ENCODE results near the gene CCNO.

GRCh38 chr5:55205001-55205400, 28.4 kb downstream of the CCNO start:
- no peak for TF ChIP-seq CTCF (IDR thresholded peaks at IDR 0.05; ENCODE audit: control extremely low read depth in 1 of 3, insufficient read depth in 1 of 3, low read depth in 1 of 3, low read length in 3 of 3)
- TF ChIP-seq GABPA (IDR thresholded peaks at IDR 0.05; ENCODE audit: borderline replicate concordance, insufficient read depth, low read length) = no peak
- TF ChIP-seq CREB1 (IDR thresholded peaks at IDR 0.05) = no peak
- no peak for TF ChIP-seq POLR2AphosphoS5 (IDR thresholded peaks at IDR 0.05; ENCODE audit: low read depth, low read length)
- no peak for TF ChIP-seq PHF8 (conservative IDR thresholded peaks at IDR 0.05; ENCODE audit: low read depth, low read length)
- no peak for TF ChIP-seq MAFK (IDR thresholded peaks at IDR 0.05; ENCODE audit: low read depth, low read length)
- no peak for TF ChIP-seq POLR2A (IDR thresholded peaks at IDR 0.05; ENCODE audit: control extremely low read depth in 1 of 2, low read depth in 2 of 2, low read length in 2 of 2)
- no peak for TF ChIP-seq JUN (IDR thresholded peaks at IDR 0.05; ENCODE audit: low read depth, low read length)
- no peak for TF ChIP-seq TBP (IDR thresholded peaks at IDR 0.05; ENCODE audit: low read depth, low read length)
- no peak for TF ChIP-seq BRCA1 (IDR thresholded peaks at IDR 0.05; ENCODE audit: low read depth, low read length)
- no peak for TF ChIP-seq KDM5A (IDR thresholded peaks at IDR 0.05; ENCODE audit: low read length)
- TF ChIP-seq JUND (IDR thresholded peaks at IDR 0.05; ENCODE audit: low read length) = no peak
